Ovary (tissue), 9 donors: ENCODE data around the gene CYP4B1. TPM values are rescaled to one million over a fixed set of nuclear protein-coding genes. Genes with fewer than 3 reads are reported as not detected.

Experiments
- DNase-seq, 5 donors: peaks; one replicate each; pipeline ENCODE4 v3.0.0-alpha.2; 2019 to 2020
- H3K27ac ChIP-seq, 2 donors: fragments of 200-600 bp; one replicate each; pipeline versions ENCODE4 v1.5.1 to v1.8.0; 2019 to 2022
- H3K27me3 ChIP-seq: fragments of 200-600 bp; one replicate; pipeline ENCODE4 v1.8.0; 2022
- H3K36me3 ChIP-seq: fragments of 200-600 bp; sonication (generic); one replicate; pipeline ENCODE4 v1.5.1; 2019
- H3K4me1 ChIP-seq: one replicate; pipeline ENCODE4 v1.8.1; 2013; ENCODE audit warnings: mild to moderate bottlenecking, moderate library complexity; ENCODE audit not compliant: insufficient read depth
- H3K4me3 ChIP-seq: fragments of 200-600 bp; sonication (generic); one replicate; pipeline ENCODE4 v1.5.1; 2017
- H3K9me3 ChIP-seq, 2 donors: fragments of 200-600 bp in 1 of 2; sonication (generic) in 1 of 2; one replicate each; pipeline versions ENCODE4 v1.5.1 to v1.8.1; 2013 to 2019; ENCODE audit warnings: mild to moderate bottlenecking in 1 of 2, moderate library complexity in 1 of 2
- CTCF ChIP-seq, 3 donors: fragments of 450-650 bp in 2 of 3; fragments of 200-600 bp in 1 of 3; IDR thresholded peaks; one replicate each; pipeline versions ENCODE4 v1.5.1 to v1.8.0; 2016 to 2022; ENCODE audit warnings: antibody characterized with exemption in 3 of 3, mild to moderate bottlenecking in 1 of 3
- EP300 ChIP-seq: sonication (generic); formaldehyde crosslinking; IDR thresholded peaks from one replicate; pipeline ENCODE4 v1.6.1; 2017; ENCODE audit warnings: antibody characterized with exemption
- POLR2A ChIP-seq: fragments of 450-650 bp; IDR thresholded peaks from one replicate; pipeline ENCODE4 v1.6.1; 2017; ENCODE audit warnings: antibody characterized with exemption, mild to moderate bottlenecking, moderate library complexity
- WGBS, 3 donors: extraction: QIAGEN DNeasy Blood & Tissue Kit in 1 of 3; methylation state at CpG; one replicate each; pipeline versions ENCODE4 v1.1.5 to v1.1.7; 2013 to 2017; 5-methylcytosine and 5-hydroxymethylcytosine counted together
- intact Hi-C, 4 donors: fragments of 100-400 bp; cut with DNase I; formaldehyde crosslinking; loops; one replicate each; pipeline versions ENCODE4 v1.11.0 to v1.15.1; 2022 to 2023
- polyA plus RNA-seq, 2 donors: library from polyadenylated mRNA; stranded (reverse); fragments of 200-250 nt in 1 of 2; fragments of 350-450 nt in 1 of 2; fragmentation: Illumina TruSeq in 1 of 2; extraction: RNeasy Lipid Tissue Mini Kit (QIAGEN cat#74804) in 1 of 2; gene quantifications; one replicate each; pipeline ENCODE4 v1.2.3, GENCODE V29; 2013 to 2014
- total RNA-seq, 7 donors: library from RNA; depleted of rRNA in 2 of 7; stranded (reverse); fragments of >200 nt in 2 of 7; fragmentation: NEBNext Ultra II Directional in 3 of 7; extraction: Animal tissue kit (Norgen Biotek cat#: 25700) in 3 of 7; gene quantifications; one replicate each; pipeline versions ENCODE4 v1.1.0 to v1.2.4, GENCODE V29; 2016 to 2023
- donor health status: DM: no; HTN: no; CAD: no; lungs with moderate emphysema.
- donor health status: DM: no; HTN: no; CAD: no.
- donor health status: Bipolar disorder and iron deficiency.
- donor health status: DM: yes; HTN: yes; CAD: no.
- donor health status: DM: no; HTN: no; CAD: no.
- donor health status: DM: yes; HTN: yes; CAD: no.

CYP4B1 gene
- total and polyA plus RNA-seq, 9 donors: 0.38 to 51.7 (median 3.3) TPM; not detected in 1

GRCh38 chr1:46807046-46807972, 8.5 kb downstream of the CYP4B1 start:
- Histone ChIP-seq H3K9me3 (no peaks in the 10 kb centered on the region), H3K27me3 (no peaks in the 10 kb centered on the region), H3K27ac (no peak overlapping the region), H3K36me3 (no peaks in the 10 kb centered on the region), H3K4me1 (no peaks in the 10 kb centered on the region), H3K4me3 (no peak overlapping the region)
- intact Hi-C loops: no loop called here
- TF ChIP-seq CTCF (IDR thresholded peaks at IDR 0.05): no peak
- TF ChIP-seq POLR2A: no peak
- TF ChIP-seq EP300: no peak
- no peak for DNase-seq
- WGBS, 3 donors: 63 to 74% (median 72%) methylated on average over 7 of the region's 7 CpGs

- Histone ChIP-seq H3K27ac (no peak overlapping the region), H3K36me3 (no peaks in the 10 kb centered on the region), H3K4me1 (no peaks in the 10 kb centered on the region), H3K27me3 (no peaks in the 10 kb centered on the region), H3K4me3 (no peak overlapping the region), H3K9me3 (no peaks in the 10 kb centered on the region)
- intact Hi-C loops: no loop called here
- 92 to 98% (median 93%) methylated on average over 1 of the region's 1 CpG for WGBS, 3 donors
- DNase-seq: no peak
- TF ChIP-seq CTCF (IDR thresholded peaks at IDR 0.05) (no peak), POLR2A (no peak), EP300 (no peak)
These were observed 10.2 kb downstream of the CYP4B1 start for GRCh38 chr1:46809071-46809470.

- Histone ChIP-seq H3K4me3 (no peak overlapping the region), H3K27ac (no peak overlapping the region), H3K4me1 (no peaks in the 10 kb centered on the region), H3K27me3 (no peaks in the 10 kb centered on the region), H3K9me3 (no peaks in the 10 kb centered on the region), H3K36me3 (no peaks in the 10 kb centered on the region)
- no peak for DNase-seq
- WGBS, 3 donors: 73 to 95% (median 91%) methylated on average over 3 of the region's 3 CpGs
- no peak for TF ChIP-seq POLR2A
- TF ChIP-seq EP300: no peak
- no peak for TF ChIP-seq CTCF (IDR thresholded peaks at IDR 0.05)
- intact Hi-C loops: no loop called here
These were observed 11.1 kb downstream of the CYP4B1 start for GRCh38 chr1:46809904-46810303.

GRCh38 chr1:46810596-46810995, 11.8 kb downstream of the CYP4B1 start:
- WGBS, 3 donors: 76 to 89% (median 81%) methylated on average over 5 of the region's 5 CpGs
- Histone ChIP-seq H3K4me3 (no peak overlapping the region), H3K27me3 (no peaks in the 10 kb centered on the region), H3K4me1 (no peaks in the 10 kb centered on the region), H3K36me3 (no peaks in the 10 kb centered on the region), H3K9me3 (no peaks in the 10 kb centered on the region), H3K27ac (no peak overlapping the region)
- TF ChIP-seq POLR2A: no peak
- no peak for TF ChIP-seq EP300
- no peak for TF ChIP-seq CTCF (IDR thresholded peaks at IDR 0.05)
- no peak for DNase-seq
- intact Hi-C loops: no loop called here
